ENCODE data around the gene SPTLC1. TPM values are rescaled to one million over a fixed set of nuclear protein-coding genes. Genes with fewer than 3 reads are reported as not detected.

The SPTLC1 gene
- total RNA-seq, 1 experiment from 2014 or later, result 72.9 TPM

Small RNAs within 50 kb of the gene (small RNA-seq; reads per million reads assigned to genes)
- gene MTATP6P29, result not detected
- not detected for gene MTND4LP7

Other genes with a start within 250 kb of the SPTLC1 start
- gene ROR2, start 165.2 kb downstream of the SPTLC1 start, total RNA-seq (2014; rRNA removed; shearing (Covaris generic)), result not detected in 2 replicates
- gene IARS1, start 178.3 kb upstream of the SPTLC1 start, total RNA-seq (2014; rRNA removed; shearing (Covaris generic)), result 121 and 123 TPM in 2 replicates
- 9.3 and 12.3 TPM in 2 replicates for gene NOL8, start 209.9 kb upstream of the SPTLC1 start, total RNA-seq (2014; rRNA removed; shearing (Covaris generic))
- gene CENPP, start 210.5 kb upstream of the SPTLC1 start, total RNA-seq (2014; rRNA removed; shearing (Covaris generic)), result 2.6 and 5.8 TPM in 2 replicates

Data from HT-29 (cell line).